ENCODE measurements around the gene CHTF18.

DNA sequence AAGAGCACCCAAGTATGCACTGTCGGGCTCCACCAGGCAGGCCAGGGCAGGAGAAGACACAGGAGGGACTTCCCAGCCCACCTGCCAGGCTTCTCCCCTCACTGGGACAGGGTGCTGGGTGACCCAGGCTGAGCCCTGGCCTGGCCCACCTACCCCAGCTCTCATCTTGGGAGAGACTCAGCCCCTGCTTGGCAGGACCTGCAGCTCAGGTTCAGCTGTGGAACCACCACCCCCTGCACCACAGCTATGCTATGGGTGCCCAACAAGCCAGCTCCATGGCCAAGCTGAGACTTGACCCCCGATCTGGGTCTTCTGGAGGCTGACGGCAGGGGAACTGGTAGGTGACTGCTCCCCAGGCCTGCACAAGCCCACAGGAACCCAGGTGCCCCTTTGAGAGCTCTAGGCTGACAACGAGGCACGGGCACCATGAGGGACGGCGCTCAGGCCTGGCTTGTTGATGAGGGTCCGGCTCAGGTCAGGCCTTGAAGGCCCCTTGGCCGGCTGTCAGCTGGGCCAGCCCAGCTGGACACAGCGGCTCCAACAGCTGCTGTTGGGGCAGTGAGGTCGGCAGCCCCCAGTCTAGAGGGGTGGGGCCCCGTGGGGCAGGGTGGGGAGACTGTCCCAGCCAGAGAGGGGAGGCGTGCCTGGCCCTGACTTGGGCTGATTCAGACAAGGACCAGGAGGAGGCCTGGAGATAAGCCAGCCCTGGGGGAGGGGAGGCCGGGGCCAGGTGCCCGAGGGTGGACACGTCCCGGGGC, 4.8 kb upstream of the CHTF18 start:
- TF ChIP-seq CREB1 (CRISPR knock-in tag; IDR thresholded peaks at IDR 0.05; ENCODE audit: low read depth) (no peak), POLR2AphosphoS5 (IDR thresholded peaks at IDR 0.05; ENCODE audit: low read depth) (0 out of 2 replicates have a peak, but pooled peaks have one; percentile 14), EZH2 (IDR thresholded peaks at IDR 0.05; ENCODE audit: low read depth, unreplicated experiment) (no peak)
- TF ChIP-seq, protein P1, sequence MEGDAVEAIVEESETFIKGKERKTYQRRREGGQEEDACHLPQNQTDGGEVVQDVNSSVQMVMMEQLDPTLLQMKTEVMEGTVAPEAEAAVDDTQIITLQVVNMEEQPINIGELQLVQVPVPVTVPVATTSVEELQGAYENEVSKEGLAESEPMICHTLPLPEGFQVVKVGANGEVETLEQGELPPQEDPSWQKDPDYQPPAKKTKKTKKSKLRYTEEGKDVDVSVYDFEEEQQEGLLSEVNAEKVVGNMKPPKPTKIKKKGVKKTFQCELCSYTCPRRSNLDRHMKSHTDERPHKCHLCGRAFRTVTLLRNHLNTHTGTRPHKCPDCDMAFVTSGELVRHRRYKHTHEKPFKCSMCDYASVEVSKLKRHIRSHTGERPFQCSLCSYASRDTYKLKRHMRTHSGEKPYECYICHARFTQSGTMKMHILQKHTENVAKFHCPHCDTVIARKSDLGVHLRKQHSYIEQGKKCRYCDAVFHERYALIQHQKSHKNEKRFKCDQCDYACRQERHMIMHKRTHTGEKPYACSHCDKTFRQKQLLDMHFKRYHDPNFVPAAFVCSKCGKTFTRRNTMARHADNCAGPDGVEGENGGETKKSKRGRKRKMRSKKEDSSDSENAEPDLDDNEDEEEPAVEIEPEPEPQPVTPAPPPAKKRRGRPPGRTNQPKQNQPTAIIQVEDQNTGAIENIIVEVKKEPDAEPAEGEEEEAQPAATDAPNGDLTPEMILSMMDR (conservative IDR thresholded peaks at IDR 0.05; ENCODE audit: low read depth in 2 of 2), result no peak
- TF ChIP-seq, protein P2, sequence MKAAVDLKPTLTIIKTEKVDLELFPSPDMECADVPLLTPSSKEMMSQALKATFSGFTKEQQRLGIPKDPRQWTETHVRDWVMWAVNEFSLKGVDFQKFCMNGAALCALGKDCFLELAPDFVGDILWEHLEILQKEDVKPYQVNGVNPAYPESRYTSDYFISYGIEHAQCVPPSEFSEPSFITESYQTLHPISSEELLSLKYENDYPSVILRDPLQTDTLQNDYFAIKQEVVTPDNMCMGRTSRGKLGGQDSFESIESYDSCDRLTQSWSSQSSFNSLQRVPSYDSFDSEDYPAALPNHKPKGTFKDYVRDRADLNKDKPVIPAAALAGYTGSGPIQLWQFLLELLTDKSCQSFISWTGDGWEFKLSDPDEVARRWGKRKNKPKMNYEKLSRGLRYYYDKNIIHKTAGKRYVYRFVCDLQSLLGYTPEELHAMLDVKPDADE (IDR thresholded peaks at IDR 0.05), result no peak
- TF ChIP-seq, protein P3, sequence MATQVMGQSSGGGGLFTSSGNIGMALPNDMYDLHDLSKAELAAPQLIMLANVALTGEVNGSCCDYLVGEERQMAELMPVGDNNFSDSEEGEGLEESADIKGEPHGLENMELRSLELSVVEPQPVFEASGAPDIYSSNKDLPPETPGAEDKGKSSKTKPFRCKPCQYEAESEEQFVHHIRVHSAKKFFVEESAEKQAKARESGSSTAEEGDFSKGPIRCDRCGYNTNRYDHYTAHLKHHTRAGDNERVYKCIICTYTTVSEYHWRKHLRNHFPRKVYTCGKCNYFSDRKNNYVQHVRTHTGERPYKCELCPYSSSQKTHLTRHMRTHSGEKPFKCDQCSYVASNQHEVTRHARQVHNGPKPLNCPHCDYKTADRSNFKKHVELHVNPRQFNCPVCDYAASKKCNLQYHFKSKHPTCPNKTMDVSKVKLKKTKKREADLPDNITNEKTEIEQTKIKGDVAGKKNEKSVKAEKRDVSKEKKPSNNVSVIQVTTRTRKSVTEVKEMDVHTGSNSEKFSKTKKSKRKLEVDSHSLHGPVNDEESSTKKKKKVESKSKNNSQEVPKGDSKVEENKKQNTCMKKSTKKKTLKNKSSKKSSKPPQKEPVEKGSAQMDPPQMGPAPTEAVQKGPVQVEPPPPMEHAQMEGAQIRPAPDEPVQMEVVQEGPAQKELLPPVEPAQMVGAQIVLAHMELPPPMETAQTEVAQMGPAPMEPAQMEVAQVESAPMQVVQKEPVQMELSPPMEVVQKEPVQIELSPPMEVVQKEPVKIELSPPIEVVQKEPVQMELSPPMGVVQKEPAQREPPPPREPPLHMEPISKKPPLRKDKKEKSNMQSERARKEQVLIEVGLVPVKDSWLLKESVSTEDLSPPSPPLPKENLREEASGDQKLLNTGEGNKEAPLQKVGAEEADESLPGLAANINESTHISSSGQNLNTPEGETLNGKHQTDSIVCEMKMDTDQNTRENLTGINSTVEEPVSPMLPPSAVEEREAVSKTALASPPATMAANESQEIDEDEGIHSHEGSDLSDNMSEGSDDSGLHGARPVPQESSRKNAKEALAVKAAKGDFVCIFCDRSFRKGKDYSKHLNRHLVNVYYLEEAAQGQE (IDR thresholded peaks at IDR 0.05; ENCODE audit: unreplicated experiment), result no peak
